ENCODE measurements around the gene PLEKHA8.

PLEKHA8 gene

GRCh38 chr7:30003098-30003497 is 25.1 kb upstream of the PLEKHA8 start:
- Mint-ChIP-seq H3K9me3 (no peaks in the 10 kb centered on the region), H3K27ac (no peak overlapping the region), H3K4me3 (no peak overlapping the region), H3K4me1 (no peaks in the 10 kb centered on the region), H3K36me3 (ENCODE audit: low read depth) (no peaks in the 10 kb centered on the region), H3K27me3 (peaks cover 13% of the 10 kb centered on the region)
- DNase-seq (no peak), ATAC-seq (no peak)

- H3K27me3 Mint-ChIP-seq, result peaks cover 8% of the 10 kb centered on the region
These were observed 22.7 kb upstream of the PLEKHA8 start for GRCh38 chr7:30005464-30005863.

DNA sequence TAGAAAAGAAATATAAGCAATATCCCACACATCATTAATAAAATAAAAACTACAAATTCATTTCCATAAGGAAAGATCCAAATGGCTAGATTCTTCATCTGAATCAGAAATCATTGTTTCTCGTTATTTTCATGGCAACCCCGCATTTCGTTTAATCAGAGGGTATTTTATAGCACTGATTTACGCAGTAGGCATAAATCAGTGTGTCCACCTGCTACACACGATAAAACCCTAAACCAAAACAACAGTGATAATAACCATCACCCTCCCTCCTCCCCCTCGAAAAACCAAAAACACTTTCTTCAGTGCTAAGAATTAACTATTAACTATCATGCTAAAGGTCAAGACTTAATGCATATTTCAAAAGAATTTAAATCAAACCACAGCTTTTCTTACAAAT is 18.2 kb upstream of the PLEKHA8 start:
- Mint-ChIP-seq H3K36me3 (ENCODE audit: low read depth) (peaks cover 2% of the 10 kb centered on the region), H3K9me3 (no peaks in the 10 kb centered on the region), H3K4me1 (no peaks in the 10 kb centered on the region), H3K4me3 (no peak overlapping the region), H3K27me3 (no peaks in the 10 kb centered on the region), H3K27ac (no peak overlapping the region)
- DNase-seq (no peak), ATAC-seq (no peak)

More at GRCh38 chr7:30005464-30005863, 22.7 kb upstream of the PLEKHA8 start:
- H3K4me1 Mint-ChIP-seq, result no peaks in the 10 kb centered on the region
- DNase-seq (no peak), ATAC-seq (no peak)
- no peak overlapping the region for H3K27ac Mint-ChIP-seq
- H3K4me3 Mint-ChIP-seq, result no peak overlapping the region
- no peaks in the 10 kb centered on the region for H3K9me3 Mint-ChIP-seq
- no peaks in the 10 kb centered on the region for H3K36me3 Mint-ChIP-seq (ENCODE audit: low read depth)

- DNase-seq (no peak), ATAC-seq (no peak)
- H3K36me3 Mint-ChIP-seq (ENCODE audit: low read depth), result peaks cover 6% of the 10 kb centered on the region
- H3K27me3 Mint-ChIP-seq, result no peaks in the 10 kb centered on the region
- no peak overlapping the region for H3K4me3 Mint-ChIP-seq
- H3K4me1 Mint-ChIP-seq, result no peaks in the 10 kb centered on the region
- no peak overlapping the region for H3K27ac Mint-ChIP-seq
- H3K9me3 Mint-ChIP-seq, result no peaks in the 10 kb centered on the region
These were observed 15.5 kb upstream of the PLEKHA8 start for GRCh38 chr7:30012757-30013156.

GRCh38 chr7:30018451-30018850 is 9.8 kb upstream of the PLEKHA8 start:
- DNase-seq, result no peak
- H3K27me3 Mint-ChIP-seq, result no peaks in the 10 kb centered on the region
- H3K4me3 Mint-ChIP-seq, result no peak overlapping the region
- H3K4me1 Mint-ChIP-seq, result peaks cover 9% of the 10 kb centered on the region
- no peak for ATAC-seq
- peaks cover 9% of the 10 kb centered on the region for H3K36me3 Mint-ChIP-seq (ENCODE audit: low read depth)
- H3K9me3 Mint-ChIP-seq, result no peaks in the 10 kb centered on the region
- no peak overlapping the region for H3K27ac Mint-ChIP-seq

DNA sequence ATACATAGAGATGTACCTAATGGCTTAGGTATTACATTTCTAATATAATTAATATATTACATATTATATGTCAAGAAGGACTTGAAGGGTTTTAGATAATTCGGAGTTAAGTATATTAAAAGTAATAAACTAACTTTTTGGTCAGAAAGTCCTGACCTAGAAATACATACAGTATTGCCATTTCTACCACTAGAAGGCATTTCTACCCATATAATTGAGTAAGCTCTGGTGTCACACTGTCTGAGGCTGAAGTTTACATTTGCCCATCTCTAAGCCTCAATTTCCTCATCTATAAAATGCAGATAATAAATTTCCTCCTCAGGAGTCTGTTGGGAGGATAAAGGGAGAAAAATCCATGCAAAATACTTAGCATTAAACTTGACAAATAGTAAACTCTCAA is 8.8 kb upstream of the PLEKHA8 start:
- Mint-ChIP-seq H3K27ac (no peak overlapping the region), H3K4me1 (peaks cover 17% of the 10 kb centered on the region), H3K27me3 (no peaks in the 10 kb centered on the region), H3K36me3 (ENCODE audit: low read depth) (peaks cover 8% of the 10 kb centered on the region), H3K9me3 (no peaks in the 10 kb centered on the region), H3K4me3 (no peak overlapping the region)
- no peak for DNase-seq
- no peak for ATAC-seq

DNA sequence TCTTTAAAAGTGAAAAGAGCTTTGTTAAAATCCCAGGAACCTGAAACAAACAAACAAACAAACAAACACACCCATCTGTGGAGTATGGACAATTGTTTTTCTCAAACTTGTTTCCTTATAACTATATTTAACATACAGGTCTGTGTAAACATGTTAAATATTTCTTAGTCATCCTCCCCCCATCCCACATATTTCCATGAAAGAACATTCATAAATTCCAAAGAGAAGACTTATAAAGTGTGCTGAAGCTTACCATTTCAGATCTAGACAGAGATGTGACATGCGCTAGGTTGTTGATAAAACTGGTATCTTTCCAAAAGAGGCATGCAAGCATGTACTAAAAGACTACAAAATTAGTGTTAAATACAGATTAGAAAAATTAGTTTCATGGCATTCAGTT is 8.3 kb upstream of the PLEKHA8 start:
- H3K4me3 Mint-ChIP-seq, result no peak overlapping the region
- H3K36me3 Mint-ChIP-seq (ENCODE audit: low read depth), result peaks cover 8% of the 10 kb centered on the region
- DNase-seq, result no peak
- peaks cover 22% of the 10 kb centered on the region for H3K4me1 Mint-ChIP-seq
- no peaks in the 10 kb centered on the region for H3K27me3 Mint-ChIP-seq
- no peak overlapping the region for H3K27ac Mint-ChIP-seq
- H3K9me3 Mint-ChIP-seq, result no peaks in the 10 kb centered on the region
- ATAC-seq, result no peak

DNA sequence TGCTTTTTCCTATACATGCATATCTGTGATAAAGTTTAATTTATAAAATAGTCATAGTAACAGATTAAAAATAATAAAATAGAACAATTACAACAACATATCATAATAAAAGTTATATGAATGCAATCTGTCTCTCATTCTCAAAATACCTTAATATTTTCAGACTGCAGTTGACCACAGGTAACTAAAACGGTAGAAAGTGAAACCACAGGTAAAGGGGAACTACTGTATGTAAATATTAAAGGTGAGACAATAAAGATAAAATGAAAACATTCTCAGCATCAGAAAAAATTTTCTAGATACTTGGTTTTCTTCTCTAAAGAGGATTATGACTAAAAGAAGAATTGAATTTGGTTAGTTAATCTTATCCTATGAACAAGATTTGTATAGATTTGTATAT is 7.7 kb upstream of the PLEKHA8 start:
- H3K27ac Mint-ChIP-seq, result no peak overlapping the region
- peaks cover 28% of the 10 kb centered on the region for H3K4me1 Mint-ChIP-seq
- no peak for DNase-seq
- no peak overlapping the region for H3K4me3 Mint-ChIP-seq
- no peaks in the 10 kb centered on the region for H3K9me3 Mint-ChIP-seq
- no peaks in the 10 kb centered on the region for H3K27me3 Mint-ChIP-seq
- ATAC-seq, result no peak
- peaks cover 8% of the 10 kb centered on the region for H3K36me3 Mint-ChIP-seq (ENCODE audit: low read depth)

DNA sequence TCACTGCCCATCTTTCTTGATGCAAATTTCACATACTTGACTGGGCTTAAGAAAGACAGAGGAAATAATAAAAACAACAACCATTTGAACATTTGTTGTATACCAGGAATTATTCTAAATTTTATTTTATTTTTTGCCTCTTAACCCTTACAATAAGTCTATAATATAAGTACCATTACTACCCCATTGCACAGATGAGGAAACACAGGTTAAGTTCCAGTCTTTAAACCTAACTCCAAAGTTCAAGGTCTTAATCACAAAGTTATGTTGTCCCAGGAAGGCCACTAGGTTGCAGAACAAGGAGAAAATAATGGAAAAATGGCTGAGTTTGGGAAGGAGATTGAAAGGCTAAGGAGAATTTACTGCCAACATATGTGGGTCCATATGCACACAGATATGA is 5.2 kb upstream of the PLEKHA8 start:
- DNase-seq (no peak), ATAC-seq (no peak)
- Mint-ChIP-seq H3K4me1 (peaks cover 37% of the 10 kb centered on the region), H3K4me3 (no peak overlapping the region), H3K27me3 (no peaks in the 10 kb centered on the region), H3K9me3 (no peaks in the 10 kb centered on the region), H3K36me3 (ENCODE audit: low read depth) (peaks cover 4% of the 10 kb centered on the region), H3K27ac (no peak overlapping the region)

DNA sequence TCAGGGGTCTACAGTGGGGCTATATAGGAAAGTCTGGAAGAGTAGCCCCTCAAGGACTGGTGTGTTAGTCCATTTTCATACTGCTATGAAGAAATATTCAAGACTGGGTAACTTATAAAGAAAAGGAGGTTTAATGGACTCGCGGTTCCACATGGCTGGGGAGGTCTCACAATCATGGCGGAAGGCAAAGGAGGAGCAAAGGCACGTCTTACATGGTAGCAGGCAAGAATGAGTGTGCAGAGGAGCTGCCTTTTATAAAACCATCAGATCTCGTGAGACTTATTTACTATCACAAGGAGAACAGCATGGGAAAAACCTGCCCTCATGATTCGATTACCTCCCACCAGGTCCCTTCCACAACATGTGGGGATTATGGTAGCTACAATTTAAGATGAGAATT is 4.7 kb upstream of the PLEKHA8 start:
- no peak for ATAC-seq
- no peak for DNase-seq
- H3K36me3 Mint-ChIP-seq (ENCODE audit: low read depth), result peaks cover 1% of the 10 kb centered on the region
- no peak overlapping the region for H3K27ac Mint-ChIP-seq
- no peaks in the 10 kb centered on the region for H3K27me3 Mint-ChIP-seq
- peaks cover 37% of the 10 kb centered on the region for H3K4me1 Mint-ChIP-seq
- no peaks in the 10 kb centered on the region for H3K9me3 Mint-ChIP-seq
- H3K4me3 Mint-ChIP-seq, result no peak overlapping the region

DNA sequence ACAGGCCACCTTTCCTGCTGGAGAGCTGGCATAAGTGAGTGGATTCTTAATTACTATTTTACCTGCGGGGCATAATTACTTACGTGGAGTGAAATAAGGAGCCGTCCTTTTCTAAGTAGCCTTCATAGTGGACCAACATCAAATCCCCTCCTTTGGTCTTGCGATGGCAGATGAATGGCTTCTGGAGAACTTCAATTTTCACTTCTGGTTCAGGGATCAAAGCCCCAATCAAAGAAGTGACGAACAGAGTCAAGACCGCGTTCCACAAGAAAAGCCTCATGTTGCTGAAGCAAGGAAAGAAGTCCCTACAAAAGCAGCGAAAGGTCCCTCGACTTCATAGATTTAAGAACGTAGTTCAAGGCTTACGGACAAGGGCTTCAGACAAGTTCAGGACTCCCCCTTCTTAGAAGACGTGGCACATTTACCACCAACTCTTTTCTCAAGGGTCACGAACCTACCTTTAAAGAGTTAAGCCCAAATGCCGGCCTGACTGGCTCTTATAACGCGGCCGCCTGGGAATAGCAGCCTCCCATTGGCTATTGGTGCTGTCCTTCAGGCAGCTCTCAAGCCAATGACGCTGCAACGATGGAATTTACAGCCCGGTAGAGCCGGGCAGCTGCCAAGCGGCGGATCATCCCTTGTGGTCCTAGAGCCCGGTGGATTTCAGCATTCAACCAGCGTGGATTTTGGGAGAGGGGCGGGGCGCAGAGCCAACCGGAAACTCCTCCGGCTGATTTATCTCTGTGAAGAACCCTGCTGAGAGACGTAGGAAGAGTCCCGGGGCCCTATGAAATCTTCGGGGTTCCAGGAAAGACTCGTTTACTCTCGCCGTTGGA is 1.8 kb upstream of the PLEKHA8 start, which contains the start of gene FKBP14:
Gene FKBP14 (minus strand): TSS at position 474 of the 836 bp plus-strand sequence. CDS start 194 bp downstream, at position 280.
- peak within 1 kb of the TSS; percentile 78 for H3K27ac Mint-ChIP-seq
- ATAC-seq (peak; percentile 89), DNase-seq (peak; percentile 89)
- peaks cover 28% of the 10 kb centered on the region for H3K4me1 Mint-ChIP-seq
- no peaks in the 10 kb centered on the region for H3K9me3 Mint-ChIP-seq
- H3K36me3 Mint-ChIP-seq (ENCODE audit: low read depth), result peaks cover 1% of the 10 kb centered on the region
- no peak within 1 kb of the TSS for H3K4me3 Mint-ChIP-seq
- H3K27me3 Mint-ChIP-seq, result no peaks in the 10 kb centered on the region

GRCh38 chr7:30027065-30027456 is 1.2 kb upstream of the PLEKHA8 start:
- ATAC-seq (no peak), DNase-seq (peak; percentile 19)
- Mint-ChIP-seq H3K36me3 (ENCODE audit: low read depth) (peaks cover 1% of the 10 kb centered on the region), H3K4me1 (peaks cover 28% of the 10 kb centered on the region), H3K27ac (peak overlapping the region; percentile 78), H3K4me3 (no peak overlapping the region), H3K9me3 (no peaks in the 10 kb centered on the region), H3K27me3 (no peaks in the 10 kb centered on the region)

GRCh38 chr7:30027740-30028215 is 434 bp upstream of the PLEKHA8 start:
- no peak for ATAC-seq
- DNase-seq, result no peak
- H3K9me3 Mint-ChIP-seq, result no peaks in the 10 kb centered on the region
- H3K4me3 Mint-ChIP-seq, result no peak overlapping the region
- no peaks in the 10 kb centered on the region for H3K27me3 Mint-ChIP-seq
- H3K27ac Mint-ChIP-seq, result peak overlapping the region; percentile 78
- H3K4me1 Mint-ChIP-seq, result peaks cover 31% of the 10 kb centered on the region
- peaks cover 1% of the 10 kb centered on the region for H3K36me3 Mint-ChIP-seq (ENCODE audit: low read depth)

- H3K36me3 Mint-ChIP-seq (ENCODE audit: low read depth), result no peaks in the 10 kb centered on the region
- DNase-seq (peak; percentile 45), ATAC-seq (peak; percentile 6)
- H3K4me3 Mint-ChIP-seq, result no peak overlapping the region
- no peaks in the 10 kb centered on the region for H3K27me3 Mint-ChIP-seq
- H3K27ac Mint-ChIP-seq, result no peak overlapping the region
- peaks cover 26% of the 10 kb centered on the region for H3K4me1 Mint-ChIP-seq
- H3K9me3 Mint-ChIP-seq, result no peaks in the 10 kb centered on the region
These were observed 780 bp downstream of the PLEKHA8 start for GRCh38 chr7:30028749-30029635.

GRCh38 chr7:30029696-30030095 is 1.5 kb downstream of the PLEKHA8 start:
- Mint-ChIP-seq H3K27me3 (no peaks in the 10 kb centered on the region), H3K27ac (no peak overlapping the region), H3K4me3 (no peak overlapping the region), H3K9me3 (no peaks in the 10 kb centered on the region), H3K4me1 (peaks cover 20% of the 10 kb centered on the region), H3K36me3 (ENCODE audit: low read depth) (no peaks in the 10 kb centered on the region)
- DNase-seq, result no peak
- ATAC-seq, result no peak

All from activated naive CD8-positive, alpha-beta T cell treated with anti-CD3 and anti-CD28 coated beads, Interleukin-2, amount 50 U/mL, for 24 hours (primary cell).